Inflammatory macrophage treated with lipopolysaccharide for 4 hours (primary cell): Measurements from ENCODE around the gene HAUS1.
"Not testable (repeated sequence)": the region's sequence is repeated elsewhere in the genome, so short reads cannot be mapped to it uniquely, and the experiment has no call there.

Experiments
- DNase-seq: peaks from one replicate; pipeline ENCODE4 v3.0.0-alpha.2; 2020

Gene HAUS1

GRCh38 chr18:46160050-46160798 lies 56.0 kb downstream of the HAUS1 start:
- DNase-seq = no peak

GRCh38 chr18:46160840-46161239 lies 56.7 kb downstream of the HAUS1 start:
- DNase-seq = not testable (repeated sequence)

- DNase-seq = no peak
Observed at GRCh38 chr18:46161703-46162396, 57.7 kb downstream of the HAUS1 start.

GRCh38 chr18:46163091-46163490 lies 58.9 kb downstream of the HAUS1 start:
- DNase-seq = no peak

- DNase-seq = no peak
Observed at GRCh38 chr18:46163941-46164499, 59.8 kb downstream of the HAUS1 start.

GRCh38 chr18:46164502-46164901 lies 60.3 kb downstream of the HAUS1 start:
- not testable (repeated sequence) for DNase-seq

GRCh38 chr18:46164920-46165319 lies 60.7 kb downstream of the HAUS1 start:
- DNase-seq = no peak

GRCh38 chr18:46166261-46166970 lies 62.2 kb downstream of the HAUS1 start:
- no peak for DNase-seq

GRCh38 chr18:46167971-46168370 lies 63.8 kb downstream of the HAUS1 start:
- peak; percentile 48 for DNase-seq

GRCh38 chr18:46169464-46169941 lies 65.3 kb downstream of the HAUS1 start:
- no peak for DNase-seq

GRCh38 chr18:46171331-46171730 lies 67.1 kb downstream of the HAUS1 start:
- no peak for DNase-seq

- DNase-seq = peak; percentile 98
Observed at GRCh38 chr18:46173393-46174341, 69.5 kb downstream of the HAUS1 start.

GRCh38 chr18:46174342-46175041 lies 70.3 kb downstream of the HAUS1 start:
- DNase-seq = peak; percentile 54

GRCh38 chr18:46176001-46176400 lies 71.8 kb downstream of the HAUS1 start:
- DNase-seq = no peak
